Mammary epithelial cell (primary cell): Measurements from ENCODE around the gene TMEM87B.

Experiments used
- CTCF ChIP-seq, 2 donors: IDR thresholded peaks in 1 of 2; conservative IDR thresholded peaks in 1 of 2; 2 replicates each; pipeline ENCODE4 v1.5.1; 2011 to 2012; ENCODE audit warnings: inconsistent platforms in 2 of 2, low read length in 2 of 2, mild to moderate bottlenecking in 2 of 2, control low read depth in 1 of 2, low read depth in 1 of 2; ENCODE audit not compliant: insufficient read depth in 1 of 2; ENCODE audit errors: extremely low read depth in 1 of 2
- EZH2 ChIP-seq: IDR thresholded peaks from 2 replicates; pipeline ENCODE4 v1.6.1; 2012; ENCODE audit warnings: low read length, inconsistent platforms, borderline replicate concordance

DNA sequence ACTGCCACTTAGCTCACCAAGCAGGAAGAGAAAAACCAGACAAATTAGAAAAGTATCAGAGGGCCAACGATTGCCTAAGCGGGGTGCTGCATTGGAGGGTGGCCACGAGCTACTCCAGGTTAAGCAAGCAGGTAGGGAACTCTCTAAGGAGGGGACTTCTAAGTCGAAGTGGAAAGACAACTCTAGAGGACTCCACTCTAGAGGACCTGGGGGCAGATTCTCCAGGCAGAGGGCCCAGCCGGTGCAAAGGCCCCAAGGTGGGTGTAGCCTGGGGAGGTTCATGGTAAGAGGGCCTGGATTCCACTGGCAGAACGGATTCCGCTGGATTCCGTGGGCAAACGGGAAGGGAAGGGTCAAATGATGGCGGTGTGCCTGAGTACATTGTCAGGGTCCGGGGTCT, 95.8 kb downstream of the TMEM87B start:
- TF ChIP-seq EZH2, result no peak
- no peak for TF ChIP-seq CTCF (conservative IDR thresholded peaks at IDR 0.05 in 1 of 2, IDR thresholded peaks at IDR 0.05 in 1 of 2; ENCODE audit: extremely low read depth in 1 of 2, insufficient read depth in 1 of 2, low read depth in 1 of 2, low read length in 2 of 2)
